Lung (tissue), 12 donors: ENCODE results near the gene SLC22A5. TPM values are rescaled to one million over a fixed set of nuclear protein-coding genes. Genes with fewer than 3 reads are reported as not detected.

Experiments
- ATAC-seq: fragments of 200-7000 bp; cut with Tn5 transposase; one replicate; pipeline ENCODE4 v1.9.1; 2020; ENCODE audit warnings: moderate number of reproducible peaks; ENCODE audit not compliant: insufficient read depth, low FRiP score
- DNase-seq, 3 donors: peaks; one replicate each; pipeline ENCODE4 v3.0.0-alpha.2; 2013 to 2017
- H3K27ac ChIP-seq, 2 donors: one replicate each; pipeline ENCODE4 v1.5.1; 2013; ENCODE audit warnings: mild to moderate bottlenecking in 2 of 2, moderate library complexity in 2 of 2, control low read depth in 1 of 2, inconsistent platforms in 1 of 2, low read depth in 1 of 2, low read length in 1 of 2
- H3K27me3 ChIP-seq, 3 donors: one replicate each; pipeline ENCODE4 v1.5.1; 2013; ENCODE audit warnings: low read length in 2 of 3; ENCODE audit not compliant: control insufficient read depth in 3 of 3, insufficient read depth in 3 of 3
- H3K36me3 ChIP-seq, 4 donors: one replicate each; pipeline ENCODE4 v1.5.1; 2013; ENCODE audit warnings: low read length in 4 of 4, mild to moderate bottlenecking in 1 of 4, moderate library complexity in 1 of 4; ENCODE audit not compliant: control insufficient read depth in 4 of 4, insufficient read depth in 4 of 4
- H3K4me1 ChIP-seq, 5 donors: one replicate each; pipeline ENCODE4 v1.5.1; 2013; ENCODE audit warnings: low read length in 5 of 5, mild to moderate bottlenecking in 2 of 5, moderate library complexity in 1 of 5; ENCODE audit not compliant: control insufficient read depth in 5 of 5, insufficient read depth in 5 of 5
- H3K4me3 ChIP-seq: one replicate; pipeline ENCODE4 v1.5.1; 2013; ENCODE audit warnings: mild to moderate bottlenecking, control low read depth, moderate library complexity
- H3K9ac ChIP-seq, 2 donors: one replicate each; pipeline ENCODE4 v1.5.1; 2013; ENCODE audit warnings: low read length in 2 of 2, control low read depth in 1 of 2; ENCODE audit not compliant: insufficient read depth in 1 of 2
- H3K9me3 ChIP-seq, 4 donors: one replicate each; pipeline ENCODE4 v1.5.1; 2013; ENCODE audit warnings: low read length in 3 of 4, mild to moderate bottlenecking in 1 of 4, moderate library complexity in 1 of 4; ENCODE audit not compliant: control insufficient read depth in 4 of 4, insufficient read depth in 3 of 4
- WGBS, 2 donors: extraction: QIAGEN DNeasy Blood & Tissue Kit; methylation state at CpG; one replicate each; pipeline ENCODE4 v1.1.7; 2013; 5-methylcytosine and 5-hydroxymethylcytosine counted together
- polyA plus RNA-seq, 2 donors: library from polyadenylated mRNA; stranded (reverse); fragments of 200-250 nt; gene quantifications; one replicate each; pipeline ENCODE4 v1.2.1, GENCODE V29; 2013
- total RNA-seq, 2 donors: library from RNA; depleted of rRNA in 1 of 2; stranded (reverse); fragments of >200 nt in 1 of 2; gene quantifications; one replicate each; pipeline ENCODE4 v1.2.1, GENCODE V29; 2014 to 2021
- TF ChIP-seq, protein P1 (sequence below): IDR thresholded peaks from 2 replicates; pipeline ENCODE4 v1.5.1; 2012; ENCODE audit warnings: mild to moderate bottlenecking; ENCODE audit errors: control extremely low read depth, extremely low read depth
- donor health status: control.
- donor health status: control.
- donor health status: Bipolar disorder and iron deficiency.
- donor health status: healthy.
- donor health status: DM: yes; HTN: yes; CAD: no.

Gene SLC22A5
- total and polyA plus RNA-seq, 4 donors = 4.6 to 12.7 (median 7.9) TPM

DNA sequence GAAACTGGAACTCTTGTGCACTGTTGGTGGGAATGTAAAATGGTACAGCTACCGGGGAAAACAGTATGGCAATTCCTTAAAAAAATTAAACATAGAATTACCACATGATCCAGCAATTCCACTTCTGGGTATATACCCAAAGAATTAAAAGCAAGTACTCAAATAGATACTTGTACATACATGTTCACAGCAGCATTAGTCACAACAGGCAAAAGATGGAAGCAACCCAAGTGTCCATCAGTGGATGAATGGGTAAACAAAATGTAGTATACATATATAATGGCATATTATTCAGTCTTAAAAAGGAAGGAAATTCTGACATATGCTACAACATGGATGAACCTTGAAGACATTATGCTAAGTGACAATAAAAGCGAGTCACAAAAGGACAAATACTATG is 7.4 kb upstream of the SLC22A5 start:
- 98 to 100% methylated on average over 2 of the region's 2 CpGs for WGBS, 2 donors
- H3K27ac ChIP-seq = peak overlapping the region in 1 of 2 donors; percentile 91
- TF ChIP-seq, protein P1, sequence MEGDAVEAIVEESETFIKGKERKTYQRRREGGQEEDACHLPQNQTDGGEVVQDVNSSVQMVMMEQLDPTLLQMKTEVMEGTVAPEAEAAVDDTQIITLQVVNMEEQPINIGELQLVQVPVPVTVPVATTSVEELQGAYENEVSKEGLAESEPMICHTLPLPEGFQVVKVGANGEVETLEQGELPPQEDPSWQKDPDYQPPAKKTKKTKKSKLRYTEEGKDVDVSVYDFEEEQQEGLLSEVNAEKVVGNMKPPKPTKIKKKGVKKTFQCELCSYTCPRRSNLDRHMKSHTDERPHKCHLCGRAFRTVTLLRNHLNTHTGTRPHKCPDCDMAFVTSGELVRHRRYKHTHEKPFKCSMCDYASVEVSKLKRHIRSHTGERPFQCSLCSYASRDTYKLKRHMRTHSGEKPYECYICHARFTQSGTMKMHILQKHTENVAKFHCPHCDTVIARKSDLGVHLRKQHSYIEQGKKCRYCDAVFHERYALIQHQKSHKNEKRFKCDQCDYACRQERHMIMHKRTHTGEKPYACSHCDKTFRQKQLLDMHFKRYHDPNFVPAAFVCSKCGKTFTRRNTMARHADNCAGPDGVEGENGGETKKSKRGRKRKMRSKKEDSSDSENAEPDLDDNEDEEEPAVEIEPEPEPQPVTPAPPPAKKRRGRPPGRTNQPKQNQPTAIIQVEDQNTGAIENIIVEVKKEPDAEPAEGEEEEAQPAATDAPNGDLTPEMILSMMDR = no peak
- no peak overlapping the region for H3K4me3 ChIP-seq
- ATAC-seq (no peak), DNase-seq (no peak)
- H3K27me3 ChIP-seq = no peaks in the 10 kb centered on the region
- peaks cover 0 to 13% (median 0%) of the 10 kb centered on the region in 5 donors for H3K4me1 ChIP-seq
- H3K36me3 ChIP-seq = peaks cover 0 to 6% (median under 1%) of the 10 kb centered on the region in 4 donors
- H3K9ac ChIP-seq = no peak overlapping the region
- no peaks in the 10 kb centered on the region for H3K9me3 ChIP-seq

DNA sequence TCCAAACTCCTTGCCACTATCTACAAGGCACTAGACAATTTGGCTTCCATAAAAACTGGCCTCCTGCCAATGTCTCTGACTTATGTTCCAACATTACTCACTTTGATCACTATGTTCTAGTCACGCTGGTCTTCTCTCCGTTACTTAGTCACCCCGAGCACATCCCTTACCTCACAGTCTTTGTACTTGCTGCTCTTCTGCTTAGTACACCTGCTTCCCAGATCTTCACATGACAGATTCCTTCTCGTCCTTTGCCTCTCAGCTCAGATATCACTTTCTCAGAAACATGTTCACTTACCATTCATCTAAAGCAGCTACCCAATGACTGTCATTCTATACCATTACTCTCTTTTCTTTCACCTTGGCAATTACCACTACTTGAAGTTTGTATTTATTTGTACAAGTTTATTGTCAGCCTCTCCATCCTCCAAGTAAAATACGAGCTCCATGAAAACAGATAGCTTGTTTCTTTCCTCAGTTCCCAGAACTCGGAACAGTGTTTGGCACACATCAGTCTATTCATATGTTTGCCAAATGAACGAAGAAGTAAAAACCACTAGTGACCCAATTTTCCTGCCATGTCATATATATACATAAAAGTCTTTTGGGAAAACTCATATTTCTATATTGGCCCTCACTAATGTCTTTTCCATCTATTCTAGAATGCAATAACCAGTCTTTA is 5.9 kb upstream of the SLC22A5 start:
- H3K9ac ChIP-seq = no peak overlapping the region
- no peaks in the 10 kb centered on the region for H3K9me3 ChIP-seq
- peaks cover 0 to 10% (median 0%) of the 10 kb centered on the region in 5 donors for H3K4me1 ChIP-seq
- TF ChIP-seq, protein P1 = no peak
- ATAC-seq = no peak
- peak overlapping the region in 1 of 2 donors; percentile 91 for H3K27ac ChIP-seq
- DNase-seq = peak in 1 of 3 donors; percentile 10
- WGBS, 2 donors = 73 to 86% methylated on average over 7 of the region's 7 CpGs
- no peaks in the 10 kb centered on the region for H3K27me3 ChIP-seq
- H3K4me3 ChIP-seq = no peak overlapping the region
- H3K36me3 ChIP-seq = peaks cover 0 to 6% (median under 1%) of the 10 kb centered on the region in 4 donors

DNA sequence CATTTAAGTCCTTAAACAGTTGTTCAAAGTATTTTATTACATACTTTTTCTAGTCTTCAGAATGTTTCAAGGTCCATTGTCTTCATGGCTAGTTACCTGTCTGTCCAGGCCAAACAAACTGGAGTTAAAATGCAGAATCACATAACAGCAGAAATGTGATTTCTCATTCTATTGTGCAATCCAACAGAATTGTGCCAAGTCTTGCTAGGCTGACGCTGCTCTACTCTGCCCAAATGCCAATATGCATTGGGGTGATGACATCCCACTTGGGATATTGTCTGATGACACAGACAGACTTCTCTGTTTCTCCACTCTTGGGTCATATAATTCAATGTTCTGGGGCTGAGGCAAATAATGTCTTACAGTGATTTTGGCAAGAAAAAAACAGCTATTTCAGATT is 5.2 kb upstream of the SLC22A5 start:
- Histone ChIP-seq H3K36me3 (peaks cover 0 to 3% (median under 1%) of the 10 kb centered on the region in 4 donors), H3K4me1 (peaks cover 0 to 7% (median 0%) of the 10 kb centered on the region in 5 donors), H3K4me3 (no peak overlapping the region), H3K9ac (no peak overlapping the region), H3K9me3 (no peaks in the 10 kb centered on the region), H3K27me3 (no peaks in the 10 kb centered on the region), H3K27ac (peak overlapping the region; percentile 60 to 91)
- TF ChIP-seq, protein P1 = no peak
- DNase-seq (peak in 2 of 3 donors; percentile 6 to 21), ATAC-seq (no peak)
- WGBS, 2 donors = 22 to 30% methylated on average over 1 of the region's 1 CpG
